ENCODE data around the gene OSBPL5.

Gene OSBPL5

DNA sequence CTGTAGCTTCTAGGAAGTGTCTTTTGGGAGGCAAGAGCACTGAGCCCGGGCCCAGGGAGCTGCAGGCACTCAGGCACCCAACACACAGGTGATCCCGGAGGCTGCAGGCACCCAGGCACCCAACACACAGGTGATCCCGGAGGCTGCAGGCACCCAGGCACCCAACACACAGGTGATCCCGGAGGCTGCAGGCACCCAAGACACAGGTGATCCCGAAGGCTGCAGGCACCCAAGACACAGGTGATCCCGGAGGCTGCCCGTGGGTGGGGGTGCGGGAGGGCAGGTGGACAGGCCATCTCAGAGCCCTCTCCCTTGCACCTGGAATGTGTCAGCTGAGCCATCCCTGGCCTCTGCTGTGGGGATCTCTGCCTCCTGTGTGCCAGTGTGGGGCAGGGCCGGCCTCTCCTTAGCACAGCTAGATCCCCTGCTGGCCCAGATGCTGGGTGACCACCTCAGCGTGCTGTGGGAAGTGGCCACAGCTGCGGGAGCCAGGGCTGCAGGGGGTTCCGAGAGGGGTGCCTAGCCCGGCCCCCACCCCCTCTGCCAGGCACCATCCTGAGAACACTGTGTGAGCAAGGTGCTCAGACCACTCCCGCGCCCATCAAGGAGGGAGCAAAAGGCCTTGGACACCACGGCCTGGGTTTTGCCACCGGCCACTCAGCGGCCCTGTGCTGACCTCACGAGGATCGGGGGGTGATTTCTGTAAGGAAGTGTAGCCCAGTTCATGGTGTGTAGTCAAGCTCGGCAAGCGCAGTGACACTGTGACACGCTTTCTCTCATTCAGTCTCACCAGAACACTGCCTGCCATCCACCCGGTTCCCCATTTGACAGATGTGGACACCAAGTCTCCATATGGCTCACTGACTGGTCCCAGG lies 39.3 kb upstream of the OSBPL5 start:
- DNase-seq (ENCODE audit: low spot score), result no peak
- H3K27me3 ChIP-seq (ENCODE audit: insufficient read depth, poor library complexity, severe bottlenecking), result peaks cover 41% of the 10 kb centered on the region
- TF ChIP-seq, protein P1, sequence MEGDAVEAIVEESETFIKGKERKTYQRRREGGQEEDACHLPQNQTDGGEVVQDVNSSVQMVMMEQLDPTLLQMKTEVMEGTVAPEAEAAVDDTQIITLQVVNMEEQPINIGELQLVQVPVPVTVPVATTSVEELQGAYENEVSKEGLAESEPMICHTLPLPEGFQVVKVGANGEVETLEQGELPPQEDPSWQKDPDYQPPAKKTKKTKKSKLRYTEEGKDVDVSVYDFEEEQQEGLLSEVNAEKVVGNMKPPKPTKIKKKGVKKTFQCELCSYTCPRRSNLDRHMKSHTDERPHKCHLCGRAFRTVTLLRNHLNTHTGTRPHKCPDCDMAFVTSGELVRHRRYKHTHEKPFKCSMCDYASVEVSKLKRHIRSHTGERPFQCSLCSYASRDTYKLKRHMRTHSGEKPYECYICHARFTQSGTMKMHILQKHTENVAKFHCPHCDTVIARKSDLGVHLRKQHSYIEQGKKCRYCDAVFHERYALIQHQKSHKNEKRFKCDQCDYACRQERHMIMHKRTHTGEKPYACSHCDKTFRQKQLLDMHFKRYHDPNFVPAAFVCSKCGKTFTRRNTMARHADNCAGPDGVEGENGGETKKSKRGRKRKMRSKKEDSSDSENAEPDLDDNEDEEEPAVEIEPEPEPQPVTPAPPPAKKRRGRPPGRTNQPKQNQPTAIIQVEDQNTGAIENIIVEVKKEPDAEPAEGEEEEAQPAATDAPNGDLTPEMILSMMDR (IDR thresholded peaks at IDR 0.05; ENCODE audit: poor library complexity, severe bottlenecking), result no peak
- no peaks in the 10 kb centered on the region for H3K9me3 ChIP-seq (ENCODE audit: severe bottlenecking)
- no peak overlapping the region for H3K27ac ChIP-seq (ENCODE audit: poor library complexity, severe bottlenecking)
- H3K4me1 ChIP-seq (ENCODE audit: insufficient read depth, poor library complexity, severe bottlenecking), result no peaks in the 10 kb centered on the region
- no peaks in the 10 kb centered on the region for H3K36me3 ChIP-seq (ENCODE audit: low read depth)
- no peak for ATAC-seq (ENCODE audit: low read depth)
- no peak overlapping the region for H3K4me3 ChIP-seq (ENCODE audit: severe bottlenecking)

GRCh38 chr11:3203221-3204043 lies 38.3 kb upstream of the OSBPL5 start:
- no peaks in the 10 kb centered on the region for H3K4me1 ChIP-seq (ENCODE audit: insufficient read depth, poor library complexity, severe bottlenecking)
- H3K36me3 ChIP-seq (ENCODE audit: low read depth), result no peaks in the 10 kb centered on the region
- peak; percentile 63 for ATAC-seq (ENCODE audit: low read depth)
- peaks cover 41% of the 10 kb centered on the region for H3K27me3 ChIP-seq (ENCODE audit: insufficient read depth, poor library complexity, severe bottlenecking)
- no peaks in the 10 kb centered on the region for H3K9me3 ChIP-seq (ENCODE audit: severe bottlenecking)
- H3K27ac ChIP-seq (ENCODE audit: poor library complexity, severe bottlenecking), result no peak overlapping the region
- TF ChIP-seq, protein P1 (IDR thresholded peaks at IDR 0.05; ENCODE audit: poor library complexity, severe bottlenecking), result no peak
- no peak for DNase-seq (ENCODE audit: low spot score)
- no peak overlapping the region for H3K4me3 ChIP-seq (ENCODE audit: severe bottlenecking)

DNA sequence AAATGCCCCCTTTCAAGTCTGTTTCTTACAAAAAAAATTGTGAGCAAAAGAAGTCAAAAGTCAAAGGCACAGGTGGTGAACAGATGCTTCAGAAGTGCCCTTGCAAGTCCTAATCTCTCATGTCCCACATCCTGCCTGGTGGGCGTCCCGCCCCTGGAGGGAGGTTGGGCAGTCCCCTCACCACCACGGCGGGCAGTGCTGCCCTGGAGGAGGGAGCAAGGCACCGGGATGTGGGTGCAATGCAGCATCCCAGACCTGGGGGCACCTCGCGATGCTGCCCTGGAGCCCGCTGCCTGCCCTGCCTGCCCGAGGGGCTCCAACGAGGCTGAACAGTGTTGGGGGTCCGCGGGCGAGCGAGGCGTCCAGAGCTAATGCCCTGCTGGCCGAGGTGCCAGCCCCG lies 37.6 kb upstream of the OSBPL5 start:
- no peaks in the 10 kb centered on the region for H3K36me3 ChIP-seq (ENCODE audit: low read depth)
- H3K27me3 ChIP-seq (ENCODE audit: insufficient read depth, poor library complexity, severe bottlenecking), result peaks cover 41% of the 10 kb centered on the region
- no peaks in the 10 kb centered on the region for H3K9me3 ChIP-seq (ENCODE audit: severe bottlenecking)
- no peak overlapping the region for H3K4me3 ChIP-seq (ENCODE audit: severe bottlenecking)
- no peak for ATAC-seq (ENCODE audit: low read depth)
- no peak overlapping the region for H3K27ac ChIP-seq (ENCODE audit: poor library complexity, severe bottlenecking)
- no peaks in the 10 kb centered on the region for H3K4me1 ChIP-seq (ENCODE audit: insufficient read depth, poor library complexity, severe bottlenecking)
- TF ChIP-seq, protein P1 (IDR thresholded peaks at IDR 0.05; ENCODE audit: poor library complexity, severe bottlenecking), result no peak
- DNase-seq (ENCODE audit: low spot score), result peak; percentile 54

DNA sequence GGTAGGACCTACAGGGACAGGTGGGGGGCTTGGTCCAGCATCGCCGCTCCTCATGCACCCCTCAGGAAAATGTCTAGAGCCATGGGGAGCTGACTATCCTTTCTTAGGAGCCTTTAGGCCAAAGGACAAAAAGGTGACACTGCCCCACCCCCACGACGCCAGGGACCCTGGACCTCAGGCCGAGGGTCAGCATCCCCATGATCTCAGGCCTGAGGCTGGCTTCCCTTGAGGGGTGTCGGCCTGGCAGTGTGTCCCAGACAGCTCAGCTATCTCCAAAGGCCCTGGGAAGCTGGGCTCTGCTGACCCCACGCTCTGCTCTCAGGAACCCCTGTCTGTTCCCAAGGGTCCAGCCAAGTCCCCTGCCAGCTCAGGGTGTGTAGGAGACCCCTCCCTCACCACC lies 37.2 kb upstream of the OSBPL5 start:
- peaks cover 41% of the 10 kb centered on the region for H3K27me3 ChIP-seq (ENCODE audit: insufficient read depth, poor library complexity, severe bottlenecking)

More for the DNA sequence above, 37.2 kb upstream of the OSBPL5 start:
- TF ChIP-seq, protein P1 (IDR thresholded peaks at IDR 0.05; ENCODE audit: poor library complexity, severe bottlenecking), result no peak
- no peak overlapping the region for H3K27ac ChIP-seq (ENCODE audit: poor library complexity, severe bottlenecking)
- H3K4me3 ChIP-seq (ENCODE audit: severe bottlenecking), result no peak overlapping the region
- DNase-seq (ENCODE audit: low spot score) (no peak), ATAC-seq (ENCODE audit: low read depth) (no peak)
- H3K36me3 ChIP-seq (ENCODE audit: low read depth), result no peaks in the 10 kb centered on the region
- H3K4me1 ChIP-seq (ENCODE audit: insufficient read depth, poor library complexity, severe bottlenecking), result no peaks in the 10 kb centered on the region
- H3K9me3 ChIP-seq (ENCODE audit: severe bottlenecking), result no peaks in the 10 kb centered on the region
